Breast epithelium (tissue), 4 donors: Measurements from ENCODE around the gene WDR6. TPM values are rescaled to one million over a fixed set of nuclear protein-coding genes. Genes with fewer than 3 reads are reported as not detected.

Experiments
- DNase-seq, 2 donors: peaks; one replicate each; pipeline ENCODE4 v3.0.0-alpha.2; 2019; ENCODE audit warnings: low spot score in 2 of 2
- H3K27ac ChIP-seq, 2 donors: fragments of 200-600 bp; sonication (generic) in 1 of 2; one replicate each; pipeline ENCODE4 v1.5.1; 2016 to 2019; ENCODE audit warnings: mild to moderate bottlenecking in 1 of 2
- H3K27me3 ChIP-seq, 2 donors: fragments of 200-600 bp; sonication (generic) in 1 of 2; one replicate each; pipeline versions ENCODE4 v1.5.1 to v1.6.0; 2017 to 2019; ENCODE audit warnings: control low read depth in 1 of 2, mild to moderate bottlenecking in 1 of 2
- H3K36me3 ChIP-seq: fragments of 200-600 bp; one replicate; pipeline ENCODE4 v1.5.1; 2019
- H3K4me1 ChIP-seq, 2 donors: fragments of 200-600 bp; sonication (generic); one replicate each; pipeline ENCODE4 v1.5.1; 2016 to 2019; ENCODE audit warnings: control low read depth in 1 of 2
- H3K4me3 ChIP-seq, 3 donors: fragments of 200-600 bp; sonication (generic); 1 replicate in 2 of 3; 2 replicates in 1 of 3; pipeline ENCODE4 v1.5.1; 2016 to 2019; ENCODE audit warnings: mild to moderate bottlenecking in 3 of 3, moderate library complexity in 2 of 3
- H3K9me3 ChIP-seq, 2 donors: fragments of 200-600 bp; sonication (generic) in 1 of 2; one replicate each; pipeline ENCODE4 v1.5.1; 2016 to 2019; ENCODE audit warnings: control low read depth in 1 of 2
- POLR2A ChIP-seq: fragments of 450-650 bp; IDR thresholded peaks from one replicate; pipeline ENCODE4 v1.6.1; 2016; ENCODE audit warnings: antibody characterized with exemption, mild to moderate bottlenecking, moderate library complexity
- POLR2AphosphoS5 ChIP-seq, 3 donors: sonication (generic); formaldehyde crosslinking; IDR thresholded peaks; one replicate each; pipeline ENCODE4 v1.6.1; 2017; ENCODE audit warnings: antibody characterized with exemption in 3 of 3
- intact Hi-C: fragments of 100-400 bp; cut with DNase I; formaldehyde crosslinking; loops from one replicate; pipeline ENCODE4 v1.15.1; 2023; ENCODE audit warnings: low total_unique reads
- total RNA-seq, 3 donors: library from RNA; depleted of rRNA; stranded (reverse); fragments of >200 nt; gene quantifications; one replicate each; pipeline ENCODE4 v1.1.0, GENCODE V29; 2016
- TF ChIP-seq, protein P1 (sequence below), 3 donors: fragments of 450-650 bp; IDR thresholded peaks; one replicate each; pipeline ENCODE4 v1.5.1; 2016 to 2017; ENCODE audit warnings: antibody characterized with exemption in 3 of 3, mild to moderate bottlenecking in 3 of 3, moderate library complexity in 3 of 3

The WDR6 gene
- total RNA-seq, 3 donors from 2014 or later, result 57.9 to 143 (median 135) TPM

DNA sequence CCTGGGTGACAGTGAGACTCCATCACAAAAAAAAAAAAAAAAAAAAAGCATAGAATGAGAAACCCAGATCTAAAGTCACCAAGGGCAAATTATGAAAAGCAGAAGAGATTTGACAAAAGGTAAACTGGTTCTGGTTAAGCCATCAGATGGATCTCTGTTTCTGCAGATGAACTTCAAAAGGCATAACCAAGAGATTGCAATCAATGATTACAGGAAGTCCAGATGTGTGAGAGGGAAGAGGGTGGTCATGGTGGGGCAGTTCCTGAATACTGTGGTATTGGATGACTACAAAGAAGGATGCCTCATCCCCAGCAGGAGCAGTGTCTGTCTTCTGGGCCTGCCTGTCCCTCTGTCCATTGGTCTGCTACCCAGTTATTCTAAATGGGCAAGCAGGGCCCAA is 13.4 kb upstream of the WDR6 start:
- intact Hi-C loops, result no loop called here
- Histone ChIP-seq H3K36me3 (no peaks in the 10 kb centered on the region), H3K4me1 (peaks cover 4 to 6% of the 10 kb centered on the region in 2 donors), H3K27ac (no peak overlapping the region), H3K27me3 (no peaks in the 10 kb centered on the region), H3K4me3 (no peak overlapping the region), H3K9me3 (no peaks in the 10 kb centered on the region)
- no peak for TF ChIP-seq POLR2AphosphoS5 (IDR thresholded peaks at IDR 0.05)
- TF ChIP-seq, protein P1, sequence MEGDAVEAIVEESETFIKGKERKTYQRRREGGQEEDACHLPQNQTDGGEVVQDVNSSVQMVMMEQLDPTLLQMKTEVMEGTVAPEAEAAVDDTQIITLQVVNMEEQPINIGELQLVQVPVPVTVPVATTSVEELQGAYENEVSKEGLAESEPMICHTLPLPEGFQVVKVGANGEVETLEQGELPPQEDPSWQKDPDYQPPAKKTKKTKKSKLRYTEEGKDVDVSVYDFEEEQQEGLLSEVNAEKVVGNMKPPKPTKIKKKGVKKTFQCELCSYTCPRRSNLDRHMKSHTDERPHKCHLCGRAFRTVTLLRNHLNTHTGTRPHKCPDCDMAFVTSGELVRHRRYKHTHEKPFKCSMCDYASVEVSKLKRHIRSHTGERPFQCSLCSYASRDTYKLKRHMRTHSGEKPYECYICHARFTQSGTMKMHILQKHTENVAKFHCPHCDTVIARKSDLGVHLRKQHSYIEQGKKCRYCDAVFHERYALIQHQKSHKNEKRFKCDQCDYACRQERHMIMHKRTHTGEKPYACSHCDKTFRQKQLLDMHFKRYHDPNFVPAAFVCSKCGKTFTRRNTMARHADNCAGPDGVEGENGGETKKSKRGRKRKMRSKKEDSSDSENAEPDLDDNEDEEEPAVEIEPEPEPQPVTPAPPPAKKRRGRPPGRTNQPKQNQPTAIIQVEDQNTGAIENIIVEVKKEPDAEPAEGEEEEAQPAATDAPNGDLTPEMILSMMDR (IDR thresholded peaks at IDR 0.05), result no peak
- no peak for DNase-seq

DNA sequence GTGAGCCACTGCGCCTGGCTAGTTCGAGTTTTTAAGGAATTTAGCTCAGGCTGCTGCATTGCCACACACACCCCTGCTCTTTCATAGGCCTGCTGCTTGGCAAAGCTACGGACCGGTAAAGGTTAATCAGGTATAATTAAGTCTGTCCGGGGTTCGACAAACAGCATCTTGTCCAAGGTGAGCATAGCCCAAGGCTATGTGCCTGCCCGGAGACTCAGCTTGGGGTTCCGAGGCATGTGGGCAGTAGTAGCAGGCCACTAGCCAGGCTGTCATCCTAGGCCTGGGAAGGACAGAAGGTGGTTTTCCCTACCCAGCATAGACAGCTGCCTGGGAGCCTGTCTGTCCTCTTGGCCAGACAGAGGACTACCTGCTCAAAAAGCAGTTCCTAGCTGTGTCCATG is 10.6 kb upstream of the WDR6 start:
- Histone ChIP-seq H3K4me3 (no peak overlapping the region), H3K27ac (no peak overlapping the region), H3K4me1 (no peaks in the 10 kb centered on the region), H3K9me3 (no peaks in the 10 kb centered on the region), H3K27me3 (no peaks in the 10 kb centered on the region), H3K36me3 (no peaks in the 10 kb centered on the region)
- intact Hi-C loops, result no loop called here
- TF ChIP-seq POLR2A, result no peak
- TF ChIP-seq, protein P1 (IDR thresholded peaks at IDR 0.05), result no peak
- TF ChIP-seq POLR2AphosphoS5 (IDR thresholded peaks at IDR 0.05), result no peak
- no peak for DNase-seq

DNA sequence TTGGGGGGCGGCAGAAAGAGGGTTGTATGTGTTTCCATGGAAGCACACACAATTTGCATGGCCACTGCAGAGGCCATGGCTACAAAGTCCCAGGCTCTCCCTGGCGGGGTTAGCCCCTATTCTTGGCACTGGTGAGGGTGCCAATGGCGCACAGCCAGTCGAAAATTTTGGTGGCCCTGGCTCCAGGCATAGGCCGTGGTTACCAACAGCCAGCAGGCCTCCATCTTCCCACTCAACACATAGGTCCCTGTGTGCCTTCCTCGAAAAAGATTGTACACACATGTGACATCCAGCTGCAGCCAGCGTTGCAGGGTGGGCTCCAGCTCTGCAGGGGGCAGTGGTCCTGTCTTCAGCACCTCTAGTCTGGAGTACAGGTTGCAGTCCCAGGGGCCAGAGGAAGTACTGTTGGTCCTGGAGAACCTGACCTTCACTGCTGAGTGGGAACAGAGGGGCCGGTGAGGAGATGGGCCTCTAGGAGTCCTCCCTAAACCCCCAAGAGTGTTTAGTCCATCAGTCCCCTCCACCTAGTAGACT is 10.0 kb upstream of the WDR6 start:
- no peak for DNase-seq
- H3K4me1 ChIP-seq, result no peaks in the 10 kb centered on the region
- no peaks in the 10 kb centered on the region for H3K36me3 ChIP-seq
- H3K27ac ChIP-seq, result no peak overlapping the region
- intact Hi-C loops, result no loop called here
- no peaks in the 10 kb centered on the region for H3K27me3 ChIP-seq
- TF ChIP-seq, protein P1 (IDR thresholded peaks at IDR 0.05), result no peak
- TF ChIP-seq POLR2A, result no peak
- TF ChIP-seq POLR2AphosphoS5 (IDR thresholded peaks at IDR 0.05), result no peak
- no peak overlapping the region for H3K4me3 ChIP-seq
- H3K9me3 ChIP-seq, result no peaks in the 10 kb centered on the region

DNA sequence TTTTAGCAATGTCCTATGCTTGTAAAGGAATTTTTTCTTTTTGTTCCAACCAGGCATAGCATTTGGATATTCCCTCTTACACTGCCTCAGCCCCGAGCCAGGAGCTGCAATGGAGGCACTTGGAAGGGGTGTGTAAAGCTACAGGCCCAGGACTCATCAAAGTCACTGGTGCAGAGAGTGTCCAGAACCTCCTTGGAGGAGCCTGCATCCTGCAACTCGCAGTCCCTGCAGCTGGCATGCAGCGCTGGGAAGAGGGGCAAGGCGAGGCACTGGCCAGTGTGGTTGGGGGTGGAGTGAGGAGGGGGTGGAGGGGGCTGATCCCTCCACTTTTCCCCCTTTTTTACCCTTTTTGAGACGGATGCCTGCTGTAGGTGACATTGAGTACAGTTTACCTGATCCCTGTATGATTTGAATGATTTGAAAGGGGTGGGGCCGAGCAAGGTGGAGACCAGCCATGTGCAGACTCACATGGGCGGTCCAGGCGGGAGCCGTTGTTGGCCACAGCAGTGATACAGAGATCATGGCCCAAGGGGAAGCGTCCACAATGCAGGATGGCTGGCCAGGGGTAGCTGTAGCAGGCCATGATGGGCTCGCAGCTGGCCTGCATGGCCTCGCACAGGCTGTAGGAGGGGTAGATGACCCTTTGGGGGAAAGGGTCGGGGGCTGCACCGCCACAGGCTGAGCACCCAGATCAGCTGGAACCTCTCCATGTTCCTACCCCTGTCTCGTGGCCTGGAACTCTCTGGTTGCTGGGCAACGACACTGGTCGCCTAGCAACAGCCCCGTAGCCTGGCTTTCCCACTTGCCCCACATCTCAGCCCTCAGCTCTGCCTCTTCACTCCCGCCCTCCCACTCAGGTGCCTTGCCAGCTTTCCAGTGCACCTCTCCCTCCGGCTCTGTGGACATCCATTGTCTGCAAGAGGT is 9.2 kb upstream of the WDR6 start:
- Histone ChIP-seq H3K36me3 (no peaks in the 10 kb centered on the region), H3K27me3 (no peaks in the 10 kb centered on the region), H3K27ac (no peak overlapping the region), H3K4me1 (no peaks in the 10 kb centered on the region), H3K9me3 (no peaks in the 10 kb centered on the region), H3K4me3 (no peak overlapping the region)
- no peak for DNase-seq
- TF ChIP-seq POLR2A, result no peak
- TF ChIP-seq, protein P1 (IDR thresholded peaks at IDR 0.05), result no peak
- TF ChIP-seq POLR2AphosphoS5 (IDR thresholded peaks at IDR 0.05), result no peak
- intact Hi-C loops, result no loop called here
